HG03103 (cell line): Measurements from ENCODE around the gene CLEC2A.
A peak's percentile ranks its signal among the peaks of the same experiment; 100 is the strongest.
"Not testable (repeated sequence)": the region's sequence is repeated elsewhere in the genome, so short reads cannot be mapped to it uniquely, and the experiment has no call there.

Experiments
- ATAC-seq: cut with Tn5 transposase; IDR thresholded peaks from one replicate; pipeline ENCODE4 v1.9.1; 2021; ENCODE audit warnings: low read depth; ENCODE audit not compliant: unreplicated experiment

The CLEC2A gene

GRCh38 chr12:9932270-9932669, at the start of gene CLEC2A:
Gene CLEC2A (minus strand): TSS chr12:9932370. CDS start chr12:9932329, 41 bp downstream.
- ATAC-seq, result no peak

GRCh38 chr12:9980126-9980525, 48.0 kb upstream of the CLEC2A start:
- ATAC-seq, result no peak

- ATAC-seq, result no peak
Measured at GRCh38 chr12:9977916-9978315, 45.7 kb upstream of the CLEC2A start.

- ATAC-seq, result not testable (repeated sequence)
Measured at GRCh38 chr12:9976626-9977025, 44.5 kb upstream of the CLEC2A start.

- ATAC-seq, result no peak
Measured at GRCh38 chr12:9975614-9976013, 43.4 kb upstream of the CLEC2A start.

GRCh38 chr12:9974731-9975130, 42.6 kb upstream of the CLEC2A start:
- not testable (repeated sequence) for ATAC-seq

- ATAC-seq, result no peak
Measured at GRCh38 chr12:9973949-9974348, 41.8 kb upstream of the CLEC2A start.

- ATAC-seq, result no peak
Measured at GRCh38 chr12:9971181-9971580, 39.0 kb upstream of the CLEC2A start, which contains the start of gene CLEC12A. Gene CLEC12A (plus strand): TSS chr12:9971409. CDS start chr12:9971597, 188 bp downstream.

GRCh38 chr12:9969673-9970072, 37.5 kb upstream of the CLEC2A start:
- no peak for ATAC-seq

- ATAC-seq, result no peak
Measured at GRCh38 chr12:9961901-9962300, 29.7 kb upstream of the CLEC2A start.

- no peak for ATAC-seq
Measured at GRCh38 chr12:9961106-9961505, 28.9 kb upstream of the CLEC2A start.

GRCh38 chr12:9960590-9960989, 28.4 kb upstream of the CLEC2A start:
- ATAC-seq, result no peak

GRCh38 chr12:9957834-9958233, 25.7 kb upstream of the CLEC2A start:
- no peak for ATAC-seq

- ATAC-seq, result not testable (repeated sequence)
Measured at GRCh38 chr12:9952954-9953729, 21.0 kb upstream of the CLEC2A start.

- ATAC-seq, result no peak
Measured at GRCh38 chr12:9951026-9951675, 19.0 kb upstream of the CLEC2A start.

- ATAC-seq, result peak; percentile 98
Measured at GRCh38 chr12:9948606-9949296, 16.6 kb upstream of the CLEC2A start.

GRCh38 chr12:9947674-9948073, 15.5 kb upstream of the CLEC2A start:
- no peak for ATAC-seq

- ATAC-seq, result no peak
Measured at GRCh38 chr12:9944391-9944790, 12.2 kb upstream of the CLEC2A start.

- ATAC-seq, result no peak
Measured at GRCh38 chr12:9943240-9943639, 11.1 kb upstream of the CLEC2A start.

- ATAC-seq, result no peak
Measured at GRCh38 chr12:9941838-9942237, 9.7 kb upstream of the CLEC2A start.

- ATAC-seq, result no peak
Measured at GRCh38 chr12:9940375-9940774, 8.2 kb upstream of the CLEC2A start.
